Measurements from ENCODE around the gene IGSF8. TPM values are rescaled to one million over a fixed set of nuclear protein-coding genes. Genes with fewer than 3 reads are reported as not detected.

IGSF8 gene
- total and polyA plus RNA-seq, 4 donors = 23.5 to 39.5 (median 26.8) TPM

- WGBS, 2 donors = 96 to 97% methylated on average over 32 of the region's 32 CpGs
- ATAC-seq (ENCODE audit: insufficient read depth, low FRiP score) (no peak), DNase-seq (no peak)
- Histone ChIP-seq H3K4me1 (ENCODE audit: control insufficient read depth in 5 of 5, insufficient read depth in 5 of 5, low read length in 5 of 5) (peaks cover 0 to 14% (median 7%) of the 10 kb centered on the region in 5 donors), H3K9me3 (ENCODE audit: control insufficient read depth in 4 of 4, insufficient read depth in 3 of 4, low read length in 3 of 4) (no peaks in the 10 kb centered on the region), H3K27ac (ENCODE audit: low read depth in 1 of 2, low read length in 1 of 2) (no peak overlapping the region), H3K4me3 (no peak overlapping the region), H3K36me3 (ENCODE audit: control insufficient read depth in 4 of 4, insufficient read depth in 4 of 4, low read length in 4 of 4) (peaks cover 0 to 43% (median 10%) of the 10 kb centered on the region in 4 donors), H3K9ac (ENCODE audit: insufficient read depth in 1 of 2, low read length in 2 of 2) (no peak overlapping the region), H3K27me3 (ENCODE audit: control insufficient read depth in 3 of 3, insufficient read depth in 3 of 3, low read length in 2 of 3) (no peaks in the 10 kb centered on the region)
- TF ChIP-seq CTCF (IDR thresholded peaks at IDR 0.05; ENCODE audit: control extremely low read depth, extremely low read depth) = no peak
Measured at GRCh38 chr1:160092366-160093068, 5.9 kb downstream of the IGSF8 start.

GRCh38 chr1:160091666-160092223, 6.7 kb downstream of the IGSF8 start:
- Histone ChIP-seq H3K4me3 (no peak overlapping the region), H3K9ac (ENCODE audit: insufficient read depth in 1 of 2, low read length in 2 of 2) (no peak overlapping the region), H3K36me3 (ENCODE audit: control insufficient read depth in 4 of 4, insufficient read depth in 4 of 4, low read length in 4 of 4) (peaks cover 0 to 46% (median 10%) of the 10 kb centered on the region in 4 donors), H3K27me3 (ENCODE audit: control insufficient read depth in 3 of 3, insufficient read depth in 3 of 3, low read length in 2 of 3) (no peaks in the 10 kb centered on the region), H3K27ac (ENCODE audit: low read depth in 1 of 2, low read length in 1 of 2) (no peak overlapping the region), H3K9me3 (ENCODE audit: control insufficient read depth in 4 of 4, insufficient read depth in 3 of 4, low read length in 3 of 4) (no peaks in the 10 kb centered on the region), H3K4me1 (ENCODE audit: control insufficient read depth in 5 of 5, insufficient read depth in 5 of 5, low read length in 5 of 5) (peaks cover 0 to 7% (median 4%) of the 10 kb centered on the region in 5 donors)
- ATAC-seq (ENCODE audit: insufficient read depth, low FRiP score) = no peak
- TF ChIP-seq CTCF (IDR thresholded peaks at IDR 0.05; ENCODE audit: control extremely low read depth, extremely low read depth) = no peak
- WGBS, 2 donors = 95 to 97% methylated on average over 5 of the region's 5 CpGs
- DNase-seq = no peak

GRCh38 chr1:160090760-160091159, 7.7 kb downstream of the IGSF8 start:
- no peak overlapping the region for H3K9ac ChIP-seq (ENCODE audit: insufficient read depth in 1 of 2, low read length in 2 of 2)
- ATAC-seq (ENCODE audit: insufficient read depth, low FRiP score) (no peak), DNase-seq (no peak)
- WGBS, 2 donors = 91 to 100% methylated on average over 4 of the region's 4 CpGs
- TF ChIP-seq CTCF (IDR thresholded peaks at IDR 0.05; ENCODE audit: control extremely low read depth, extremely low read depth) = no peak
- H3K27ac ChIP-seq (ENCODE audit: low read depth in 1 of 2, low read length in 1 of 2) = no peak overlapping the region
- H3K27me3 ChIP-seq (ENCODE audit: control insufficient read depth in 3 of 3, insufficient read depth in 3 of 3, low read length in 2 of 3) = no peaks in the 10 kb centered on the region
- H3K9me3 ChIP-seq (ENCODE audit: control insufficient read depth in 4 of 4, insufficient read depth in 3 of 4, low read length in 3 of 4) = no peaks in the 10 kb centered on the region
- H3K4me3 ChIP-seq = no peak overlapping the region
- H3K4me1 ChIP-seq (ENCODE audit: control insufficient read depth in 5 of 5, insufficient read depth in 5 of 5, low read length in 5 of 5) = peaks cover 0 to 2% (median 0%) of the 10 kb centered on the region in 5 donors
- peaks cover 0 to 46% (median 10%) of the 10 kb centered on the region in 4 donors for H3K36me3 ChIP-seq (ENCODE audit: control insufficient read depth in 4 of 4, insufficient read depth in 4 of 4, low read length in 4 of 4)

Measured in lung (tissue), 12 donors.